Fibroblast of mammary gland (primary cell): ENCODE data around the gene SPATA31C1.

ENCODE experiments used
- DNase-seq: peaks from one replicate; pipeline ENCODE4 v3.0.0-alpha.2; 2010; ENCODE audit warnings: low read depth
- H3K4me3 ChIP-seq: 2 replicates; pipeline ENCODE4 v1.5.1; 2011; ENCODE audit warnings: low read depth, mild to moderate bottlenecking, low read length, moderate library complexity; ENCODE audit not compliant: control insufficient read depth
- TF ChIP-seq, protein P1 (sequence below): conservative IDR thresholded peaks from 2 replicates; pipeline ENCODE4 v1.5.1; 2011; ENCODE audit warnings: low read depth, low read length, inconsistent platforms; ENCODE audit not compliant: control insufficient read depth, insufficient read depth

Gene SPATA31C1

DNA sequence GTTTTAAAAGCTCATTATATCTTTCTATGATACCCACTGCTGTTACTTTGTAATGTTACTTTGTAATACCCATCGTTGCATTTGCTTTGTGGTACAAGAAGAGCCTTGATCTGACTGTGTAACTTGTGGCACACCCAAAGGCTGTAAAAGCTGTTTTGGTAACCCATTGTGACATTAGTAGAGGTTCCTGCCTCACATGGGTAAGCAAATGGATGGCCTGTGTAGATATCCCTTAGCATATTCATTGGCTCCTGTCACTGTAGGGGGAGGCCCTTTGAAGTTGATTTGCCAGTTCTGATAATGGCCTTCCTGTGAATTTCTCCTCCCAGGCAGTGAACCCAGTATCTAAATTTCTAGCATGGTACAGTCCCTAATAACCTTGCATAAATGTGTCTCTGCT lies 40.8 kb downstream of the SPATA31C1 start:
- no peak overlapping the region for H3K4me3 ChIP-seq
- TF ChIP-seq, protein P1, sequence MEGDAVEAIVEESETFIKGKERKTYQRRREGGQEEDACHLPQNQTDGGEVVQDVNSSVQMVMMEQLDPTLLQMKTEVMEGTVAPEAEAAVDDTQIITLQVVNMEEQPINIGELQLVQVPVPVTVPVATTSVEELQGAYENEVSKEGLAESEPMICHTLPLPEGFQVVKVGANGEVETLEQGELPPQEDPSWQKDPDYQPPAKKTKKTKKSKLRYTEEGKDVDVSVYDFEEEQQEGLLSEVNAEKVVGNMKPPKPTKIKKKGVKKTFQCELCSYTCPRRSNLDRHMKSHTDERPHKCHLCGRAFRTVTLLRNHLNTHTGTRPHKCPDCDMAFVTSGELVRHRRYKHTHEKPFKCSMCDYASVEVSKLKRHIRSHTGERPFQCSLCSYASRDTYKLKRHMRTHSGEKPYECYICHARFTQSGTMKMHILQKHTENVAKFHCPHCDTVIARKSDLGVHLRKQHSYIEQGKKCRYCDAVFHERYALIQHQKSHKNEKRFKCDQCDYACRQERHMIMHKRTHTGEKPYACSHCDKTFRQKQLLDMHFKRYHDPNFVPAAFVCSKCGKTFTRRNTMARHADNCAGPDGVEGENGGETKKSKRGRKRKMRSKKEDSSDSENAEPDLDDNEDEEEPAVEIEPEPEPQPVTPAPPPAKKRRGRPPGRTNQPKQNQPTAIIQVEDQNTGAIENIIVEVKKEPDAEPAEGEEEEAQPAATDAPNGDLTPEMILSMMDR, result no peak
- DNase-seq, result no peak

DNA sequence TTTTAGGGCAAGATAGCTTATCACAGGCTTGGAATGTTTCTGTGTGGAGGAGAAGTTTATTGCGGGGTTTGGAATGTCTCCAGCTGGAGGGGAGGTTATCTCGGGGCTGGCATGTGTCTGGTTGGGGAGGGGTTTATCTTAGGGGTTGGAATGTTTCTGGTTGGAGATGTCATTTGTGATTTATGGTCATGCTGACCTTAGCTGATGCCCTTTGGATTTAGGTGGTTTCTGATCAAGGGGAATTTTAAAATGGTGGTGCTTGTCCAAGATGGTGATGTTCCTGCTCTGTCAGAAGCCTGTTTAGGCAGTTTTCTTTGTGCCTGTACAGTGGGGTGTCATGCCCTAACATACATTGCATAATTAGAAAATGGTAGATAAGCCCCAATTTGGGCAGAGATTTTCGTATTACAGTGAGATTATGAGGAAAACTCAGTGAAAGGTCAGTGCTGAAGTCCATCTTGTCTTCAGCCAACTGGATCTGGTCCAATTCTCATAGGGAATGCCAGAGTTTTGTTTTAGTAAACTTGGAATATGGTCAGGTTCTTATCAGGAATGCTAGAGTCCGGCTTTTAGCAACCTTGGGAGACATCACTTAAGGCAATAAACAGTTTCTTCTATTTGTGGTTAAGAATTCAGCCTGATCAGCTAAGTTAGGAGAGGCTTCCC lies 42.3 kb downstream of the SPATA31C1 start:
- TF ChIP-seq, protein P1, result no peak
- H3K4me3 ChIP-seq, result no peak overlapping the region
- peak; percentile 25 for DNase-seq

DNA sequence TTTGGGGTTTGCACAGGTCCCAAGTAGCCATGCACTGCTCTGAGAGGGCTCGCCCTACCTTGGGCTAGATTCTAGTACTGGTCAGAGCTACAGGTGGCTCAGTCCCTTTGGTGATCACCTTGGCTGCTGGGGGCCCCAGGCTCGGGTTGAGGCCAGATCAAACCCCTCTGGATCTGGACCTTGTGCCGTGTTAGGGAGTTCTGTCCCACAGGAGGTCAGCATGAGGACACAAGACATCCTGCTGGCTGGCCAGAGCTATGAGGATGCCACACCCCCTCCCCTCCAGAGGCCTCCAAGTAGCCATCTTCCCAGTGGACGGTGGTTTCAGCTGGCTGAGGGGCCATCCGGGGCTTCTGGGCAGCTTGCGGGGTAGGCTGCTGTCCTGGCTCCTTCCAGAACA lies 46.0 kb downstream of the SPATA31C1 start:
- TF ChIP-seq, protein P1, result no peak
- H3K4me3 ChIP-seq, result no peak overlapping the region
- DNase-seq, result no peak

DNA sequence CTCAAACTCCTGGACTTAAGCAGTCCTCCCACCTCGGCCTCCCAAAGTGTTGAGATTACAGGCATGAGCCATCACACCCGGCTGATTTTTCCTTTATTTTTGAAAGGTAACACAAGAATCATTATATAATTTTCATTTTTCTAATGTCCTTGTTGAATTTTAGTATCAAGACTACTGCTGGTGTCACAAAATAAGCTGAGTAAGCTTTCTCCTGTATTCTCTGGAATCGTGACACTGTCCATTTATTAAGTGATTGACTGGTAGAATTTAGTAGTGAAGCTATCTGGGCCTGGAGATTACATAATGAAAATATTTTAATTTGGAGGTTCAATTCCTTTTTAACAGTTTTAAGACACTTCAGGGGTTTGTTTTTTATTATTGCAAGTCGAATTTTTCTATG lies 47.1 kb downstream of the SPATA31C1 start:
- TF ChIP-seq, protein P1, result no peak
- H3K4me3 ChIP-seq, result no peak overlapping the region
- no peak for DNase-seq

DNA sequence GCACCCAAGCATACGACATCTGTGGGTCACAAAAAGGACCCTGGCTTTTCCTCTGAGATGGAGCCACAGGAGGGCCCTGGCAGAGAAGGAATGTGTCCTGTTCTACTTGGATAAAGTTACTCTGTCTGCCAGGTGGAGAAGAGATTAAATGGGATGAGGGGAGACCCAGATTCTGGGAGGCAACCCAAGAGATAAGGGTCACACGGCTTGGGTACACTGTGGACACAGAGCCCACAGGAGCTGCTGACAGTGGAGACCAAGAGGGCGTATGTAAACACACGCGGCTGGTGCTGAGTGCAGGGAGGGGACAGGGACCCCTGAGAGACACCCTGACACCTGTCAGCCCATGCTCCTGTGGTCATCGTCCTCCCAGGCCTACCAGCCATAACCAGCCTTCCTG lies 50.4 kb downstream of the SPATA31C1 start:
- DNase-seq, result no peak
- TF ChIP-seq, protein P1, result no peak
- H3K4me3 ChIP-seq, result no peak overlapping the region

DNA sequence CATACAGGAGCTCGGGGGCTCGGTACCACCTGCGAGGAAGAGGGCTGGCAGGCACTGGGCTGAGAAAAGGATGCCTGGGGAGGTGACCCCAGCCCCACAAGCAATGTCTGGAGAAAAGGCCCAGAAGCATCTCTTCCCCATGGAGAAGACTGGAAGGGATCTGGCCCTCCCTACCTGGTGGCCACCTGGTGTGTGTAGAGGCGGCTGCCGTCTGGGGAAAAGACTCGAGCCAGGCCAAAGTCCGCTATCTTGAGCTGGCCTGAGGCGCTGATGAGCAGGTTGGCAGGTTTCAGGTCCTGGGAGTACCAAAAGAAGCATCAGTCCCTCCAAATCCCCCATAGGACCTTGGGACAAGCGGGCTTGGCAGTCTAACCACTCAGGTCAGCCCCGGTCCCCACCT lies 52.8 kb downstream of the SPATA31C1 start:
- no peak for DNase-seq

DNA sequence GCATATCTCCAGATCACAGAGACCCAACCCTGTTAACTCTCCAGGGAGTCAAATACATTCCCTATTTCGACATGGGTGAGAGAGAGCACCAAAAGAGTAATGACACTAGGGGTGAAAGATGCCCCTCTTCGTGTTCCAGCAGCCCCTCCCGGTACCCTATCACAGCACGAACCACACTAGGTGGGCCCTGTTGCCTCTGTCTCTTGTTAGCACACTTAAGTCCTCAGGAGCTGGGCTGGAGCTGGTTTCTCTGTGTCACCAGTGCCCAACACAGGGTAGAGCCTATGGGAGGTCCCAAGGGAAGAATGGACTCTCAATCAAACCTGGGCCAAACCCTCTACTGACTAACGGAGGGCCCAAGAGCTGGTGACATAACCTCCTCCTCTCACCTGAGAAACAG lies 55.4 kb downstream of the SPATA31C1 start:
- H3K4me3 ChIP-seq, result no peak overlapping the region
- TF ChIP-seq, protein P1, result no peak
- DNase-seq, result no peak

More for the DNA sequence above, 52.8 kb downstream of the SPATA31C1 start:
- TF ChIP-seq, protein P1, result no peak
- H3K4me3 ChIP-seq, result no peak overlapping the region
